ENCODE results near the gene DNM1.
A peak's percentile ranks its signal among the peaks of the same experiment; 100 is the strongest.

The DNM1 gene

GRCh38 chr9:128202648-128203023 is 543 bp upstream of the DNM1 start:
- no peak overlapping the region for H3K27ac ChIP-seq (ENCODE audit: low read depth, low read length, poor library complexity, severe bottlenecking)
- H3K79me2 ChIP-seq (ENCODE audit: insufficient read depth, low read length) = no peaks in the 10 kb centered on the region
- no peaks in the 10 kb centered on the region for H4K20me1 ChIP-seq (ENCODE audit: insufficient read depth, low read length)
- peaks cover 22% of the 10 kb centered on the region; the same call in 1 of the 2 replicates for H3K27me3 ChIP-seq (ENCODE audit: insufficient read depth, low read length)
- H3F3A ChIP-seq (ENCODE audit: insufficient read depth, low read length) = no peaks in the 10 kb centered on the region
- H3K36me3 ChIP-seq (ENCODE audit: insufficient read depth, low read length) = no peaks in the 10 kb centered on the region
- TF ChIP-seq EZH2 (IDR thresholded peaks at IDR 0.05; ENCODE audit: borderline replicate concordance, low read length) = no peak
- TF ChIP-seq CTCF (IDR thresholded peaks at IDR 0.05; ENCODE audit: low read length) = no peak
- H3K4me1 ChIP-seq (ENCODE audit: insufficient read depth, low read length, severe bottlenecking) = peaks cover 23% of the 10 kb centered on the region
- H3K9me2 ChIP-seq (ENCODE audit: low read depth, low read length) = no peaks in the 10 kb centered on the region
- peak overlapping the region; percentile 71 for H3K4me3 ChIP-seq (ENCODE audit: low read depth, low read length, poor library complexity, severe bottlenecking)
- H2AFZ ChIP-seq (ENCODE audit: low read length) = peak overlapping the region; percentile 79; the same call in 1 of the 2 replicates
- no peaks in the 10 kb centered on the region for H3K9me3 ChIP-seq (ENCODE audit: low read length)
- no peak overlapping the region; the same call in 1 of the 2 replicates for H3K9ac ChIP-seq (ENCODE audit: low read length)
- H3K4me2 ChIP-seq (ENCODE audit: low read length) = peak overlapping the region; percentile 97

GRCh38 chr9:128203707-128204551 is 750 bp downstream of the DNM1 start:
- Histone ChIP-seq H3K27me3 (ENCODE audit: insufficient read depth, low read length) (peaks cover 27% of the 10 kb centered on the region), H3K9me2 (ENCODE audit: low read depth, low read length) (no peaks in the 10 kb centered on the region), H2AFZ (ENCODE audit: low read length) (no peak overlapping the region), H3K4me2 (ENCODE audit: low read length) (peak overlapping the region; percentile 97), H3K79me2 (ENCODE audit: insufficient read depth, low read length) (no peaks in the 10 kb centered on the region), H3K4me1 (ENCODE audit: insufficient read depth, low read length, severe bottlenecking) (peaks cover 23% of the 10 kb centered on the region), H3K27ac (ENCODE audit: low read depth, low read length, poor library complexity, severe bottlenecking) (no peak overlapping the region), H4K20me1 (ENCODE audit: insufficient read depth, low read length) (no peaks in the 10 kb centered on the region), H3K4me3 (ENCODE audit: low read depth, low read length, poor library complexity, severe bottlenecking) (peak overlapping the region; percentile 71), H3K9me3 (ENCODE audit: low read length) (no peaks in the 10 kb centered on the region), H3K36me3 (ENCODE audit: insufficient read depth, low read length) (no peaks in the 10 kb centered on the region), H3F3A (ENCODE audit: insufficient read depth, low read length) (no peaks in the 10 kb centered on the region), H3K9ac (ENCODE audit: low read length) (peak overlapping the region; percentile 53; the same call in 1 of the 2 replicates)
- TF ChIP-seq EZH2 (IDR thresholded peaks at IDR 0.05; ENCODE audit: borderline replicate concordance, low read length) (no peak), CTCF (IDR thresholded peaks at IDR 0.05; ENCODE audit: low read length) (no peak)

GRCh38 chr9:128204858-128205257 is 1.7 kb downstream of the DNM1 start:
- Histone ChIP-seq H3K27ac (ENCODE audit: low read depth, low read length, poor library complexity, severe bottlenecking) (no peak overlapping the region), H3K79me2 (ENCODE audit: insufficient read depth, low read length) (no peaks in the 10 kb centered on the region), H3K4me2 (ENCODE audit: low read length) (no peak overlapping the region), H3K9ac (ENCODE audit: low read length) (no peak overlapping the region), H3K4me3 (ENCODE audit: low read depth, low read length, poor library complexity, severe bottlenecking) (no peak overlapping the region), H3K36me3 (ENCODE audit: insufficient read depth, low read length) (no peaks in the 10 kb centered on the region), H3K27me3 (ENCODE audit: insufficient read depth, low read length) (peaks cover 34% of the 10 kb centered on the region), H3K9me2 (ENCODE audit: low read depth, low read length) (no peaks in the 10 kb centered on the region), H3F3A (ENCODE audit: insufficient read depth, low read length) (no peaks in the 10 kb centered on the region), H3K4me1 (ENCODE audit: insufficient read depth, low read length, severe bottlenecking) (peaks cover 23% of the 10 kb centered on the region), H2AFZ (ENCODE audit: low read length) (no peak overlapping the region), H3K9me3 (ENCODE audit: low read length) (no peaks in the 10 kb centered on the region), H4K20me1 (ENCODE audit: insufficient read depth, low read length) (no peaks in the 10 kb centered on the region)
- TF ChIP-seq CTCF (IDR thresholded peaks at IDR 0.05; ENCODE audit: low read length) = no peak
- no peak for TF ChIP-seq EZH2 (IDR thresholded peaks at IDR 0.05; ENCODE audit: borderline replicate concordance, low read length)

All from OCI-LY1 (cell line).